Measurements from ENCODE around the gene GLYATL1.

The GLYATL1 gene

GRCh38 chr11:58926251-58926650, 13.0 kb upstream of the GLYATL1 start:
- FAIRE-seq (no peak), DNase-seq (ENCODE audit: insufficient read length, low spot score) (no peak)

- FAIRE-seq (no peak), DNase-seq (ENCODE audit: insufficient read length, low spot score) (no peak)
Observed at GRCh38 chr11:58926695-58927094, 12.6 kb upstream of the GLYATL1 start.

GRCh38 chr11:58927393-58928106, 11.7 kb upstream of the GLYATL1 start:
- FAIRE-seq (no peak), DNase-seq (ENCODE audit: insufficient read length, low spot score) (no peak)

DNA sequence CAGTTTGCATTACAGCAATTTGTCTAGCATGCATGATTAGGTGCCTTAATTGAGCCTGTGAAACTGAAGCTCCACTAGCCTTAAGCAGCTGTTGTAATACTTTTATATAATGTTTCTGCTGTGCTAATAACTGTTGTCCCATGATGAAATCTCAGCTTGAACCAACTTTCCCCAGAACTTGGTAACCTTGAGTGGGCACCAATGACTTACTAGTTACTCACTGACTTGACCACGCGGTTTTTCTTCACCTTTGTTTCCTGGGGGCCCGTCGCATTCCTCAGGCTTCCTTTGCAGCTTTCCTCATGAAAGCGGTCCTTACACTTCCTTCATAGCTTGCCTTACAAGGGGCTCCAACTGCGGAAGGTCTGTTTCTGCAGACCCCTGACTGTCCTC, 11.2 kb upstream of the GLYATL1 start:
- FAIRE-seq (no peak), DNase-seq (ENCODE audit: insufficient read length, low spot score) (no peak)

DNA sequence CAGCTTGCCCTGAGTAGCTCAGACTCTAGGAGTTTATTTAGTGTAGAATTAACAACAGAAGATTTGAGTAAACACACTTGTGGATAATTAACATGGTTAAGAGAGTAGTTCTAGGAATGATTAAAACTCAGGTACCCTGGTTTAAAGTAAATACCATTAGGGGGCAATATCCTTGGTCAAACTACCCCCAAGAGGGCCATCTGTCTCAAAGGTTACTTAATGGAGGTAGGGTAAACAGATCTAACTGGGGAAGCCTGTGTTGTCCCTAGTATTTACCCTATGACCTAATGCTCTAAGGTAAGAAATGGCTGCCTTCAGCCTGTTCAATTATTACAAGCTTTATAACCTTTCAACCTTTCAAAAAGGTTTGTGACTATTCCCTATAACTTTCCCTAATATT, 10.6 kb upstream of the GLYATL1 start:
- FAIRE-seq (no peak), DNase-seq (ENCODE audit: insufficient read length, low spot score) (no peak)

GRCh38 chr11:58930926-58931325, 8.4 kb upstream of the GLYATL1 start:
- FAIRE-seq = no peak
- DNase-seq (ENCODE audit: insufficient read length, low spot score) = no peak

- FAIRE-seq = no peak
- DNase-seq (ENCODE audit: insufficient read length, low spot score) = no peak
Observed at GRCh38 chr11:58933661-58934060, 5.6 kb upstream of the GLYATL1 start.

DNA sequence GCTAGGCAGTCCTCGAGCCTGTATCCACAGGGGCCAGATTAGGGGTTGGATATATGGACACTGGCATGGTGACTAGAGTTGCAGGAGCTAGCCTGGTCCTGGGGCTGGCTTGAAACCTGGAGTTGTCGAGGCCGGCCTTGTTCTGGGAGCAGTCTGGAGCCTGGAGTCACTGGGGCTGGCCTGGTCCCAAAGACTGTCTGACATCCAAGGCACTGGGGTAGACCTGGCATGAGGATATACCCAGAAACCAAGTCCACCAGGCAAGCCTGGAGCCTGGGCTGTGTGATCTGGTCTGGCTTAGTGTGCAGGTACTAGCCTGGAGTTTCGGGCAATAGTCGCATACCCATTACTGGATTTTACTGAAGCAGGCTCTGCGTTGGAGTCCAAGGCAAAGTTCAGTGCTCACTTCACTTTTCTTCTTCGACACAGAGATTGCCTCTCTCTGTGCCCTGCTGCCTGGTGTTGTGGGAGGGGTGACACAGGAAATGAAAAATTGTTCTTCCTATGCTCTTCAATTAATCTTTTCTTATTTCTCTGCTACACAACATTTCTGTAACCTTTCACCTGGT, 4.3 kb upstream of the GLYATL1 start:
- no peak for DNase-seq (ENCODE audit: insufficient read length, low spot score)
- FAIRE-seq = no peak

DNA sequence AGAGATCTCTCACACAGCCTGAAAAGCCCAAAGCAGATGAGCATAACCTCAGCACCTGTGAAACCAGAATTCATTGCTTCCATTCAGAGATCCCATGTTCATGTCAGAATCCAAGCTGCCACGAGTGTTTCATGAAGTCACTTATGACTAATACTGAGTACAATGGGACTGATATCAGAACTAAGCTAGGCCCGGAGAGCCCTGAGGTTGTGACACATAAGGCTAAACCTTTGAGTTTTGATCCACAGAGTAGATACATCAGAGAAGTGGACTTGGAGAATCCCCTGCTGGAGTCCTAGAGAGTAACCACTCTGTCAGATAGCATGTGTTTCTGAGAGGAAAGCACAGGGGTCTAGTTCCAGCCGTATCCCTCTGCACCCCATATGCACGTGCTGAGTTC, 890 bp upstream of the GLYATL1 start:
- DNase-seq (ENCODE audit: insufficient read length, low spot score) (no peak), FAIRE-seq (no peak)

- FAIRE-seq = no peak
- no peak for DNase-seq (ENCODE audit: insufficient read length, low spot score)
Observed at GRCh38 chr11:58940028-58940427, 740 bp downstream of the GLYATL1 start.

DNA sequence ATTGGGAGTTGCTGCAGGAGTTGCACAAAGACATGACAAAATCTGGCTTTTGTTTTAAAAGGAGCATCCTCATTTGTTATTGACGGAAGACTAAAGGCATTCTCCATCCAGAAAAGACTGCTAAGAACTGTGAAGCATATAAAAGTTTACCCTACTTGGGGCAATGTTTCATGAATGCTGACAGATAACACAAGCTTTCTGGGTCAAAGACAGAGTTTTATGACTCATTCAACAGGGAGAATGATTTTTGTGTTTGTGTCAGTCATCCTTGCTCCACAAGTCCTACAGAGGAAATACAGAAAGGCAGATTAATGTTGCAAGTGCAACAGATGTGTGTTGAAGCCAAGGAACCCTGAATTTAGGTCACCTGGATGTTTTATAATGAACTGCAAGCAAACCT, 2.5 kb downstream of the GLYATL1 start:
- no peak for FAIRE-seq
- no peak for DNase-seq (ENCODE audit: insufficient read length, low spot score)

DNA sequence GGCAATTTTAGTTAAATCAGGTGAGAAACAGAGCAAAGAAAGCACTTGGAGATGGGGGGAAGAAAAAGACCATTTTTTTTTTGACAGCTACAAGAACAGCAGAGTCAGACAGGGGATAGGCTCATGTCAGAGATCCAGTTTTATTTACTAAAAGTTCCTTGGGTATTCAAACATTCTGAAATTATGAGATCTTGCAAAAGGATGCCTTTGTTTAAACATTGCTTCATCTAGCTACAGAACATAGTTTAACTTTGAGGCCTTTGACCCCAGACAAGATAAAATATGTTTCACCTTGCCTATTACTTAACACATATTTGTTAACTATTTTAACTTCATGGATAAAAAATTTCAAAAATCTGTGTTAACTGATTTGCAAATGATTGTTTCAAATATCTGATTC, 6.4 kb downstream of the GLYATL1 start:
- DNase-seq (ENCODE audit: insufficient read length, low spot score) = no peak
- no peak for FAIRE-seq

GRCh38 chr11:58949184-58949583, 9.9 kb downstream of the GLYATL1 start:
- DNase-seq (ENCODE audit: insufficient read length, low spot score) = no peak
- FAIRE-seq = no peak

GRCh38 chr11:58957922-58958321, 18.6 kb downstream of the GLYATL1 start:
- FAIRE-seq = no peak

GRCh38 chr11:58958500-58958899, 19.2 kb downstream of the GLYATL1 start:
- DNase-seq (ENCODE audit: insufficient read length, low spot score) (no peak), FAIRE-seq (no peak)

More at GRCh38 chr11:58957922-58958321, 18.6 kb downstream of the GLYATL1 start:
- no peak for DNase-seq (ENCODE audit: insufficient read length, low spot score)

DNA sequence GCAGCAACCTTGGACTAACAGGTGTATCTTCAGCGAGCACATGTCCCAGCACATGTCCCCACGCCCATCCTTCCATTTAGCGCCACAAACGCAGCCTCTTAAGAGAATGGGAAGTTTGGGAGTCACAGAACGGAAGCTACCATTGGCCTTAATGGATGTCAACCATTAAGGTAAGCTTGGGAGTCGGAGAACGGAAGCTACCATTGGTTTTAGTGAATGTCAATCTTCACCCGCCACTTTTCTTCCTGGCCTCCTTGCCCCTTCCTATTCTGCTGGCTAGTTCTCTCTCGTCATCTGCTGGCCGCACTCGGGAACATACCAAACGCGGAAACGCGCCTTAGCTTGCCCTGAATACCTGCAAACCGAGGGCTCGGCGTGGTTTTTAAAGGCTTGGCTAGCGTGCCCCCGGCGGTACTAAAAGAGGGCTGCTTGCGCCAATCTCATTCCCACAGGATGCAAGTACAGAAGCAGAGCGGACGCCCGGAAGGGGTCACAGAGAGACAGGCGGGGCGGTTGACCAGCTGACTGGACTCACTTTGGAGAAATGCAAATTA, 24.3 kb downstream of the GLYATL1 start:
- no peak for DNase-seq (ENCODE audit: insufficient read length, low spot score)
- FAIRE-seq = no peak

GRCh38 chr11:58965246-58965985, 26.1 kb downstream of the GLYATL1 start:
- FAIRE-seq = no peak
- no peak for DNase-seq (ENCODE audit: insufficient read length, low spot score)

DNA sequence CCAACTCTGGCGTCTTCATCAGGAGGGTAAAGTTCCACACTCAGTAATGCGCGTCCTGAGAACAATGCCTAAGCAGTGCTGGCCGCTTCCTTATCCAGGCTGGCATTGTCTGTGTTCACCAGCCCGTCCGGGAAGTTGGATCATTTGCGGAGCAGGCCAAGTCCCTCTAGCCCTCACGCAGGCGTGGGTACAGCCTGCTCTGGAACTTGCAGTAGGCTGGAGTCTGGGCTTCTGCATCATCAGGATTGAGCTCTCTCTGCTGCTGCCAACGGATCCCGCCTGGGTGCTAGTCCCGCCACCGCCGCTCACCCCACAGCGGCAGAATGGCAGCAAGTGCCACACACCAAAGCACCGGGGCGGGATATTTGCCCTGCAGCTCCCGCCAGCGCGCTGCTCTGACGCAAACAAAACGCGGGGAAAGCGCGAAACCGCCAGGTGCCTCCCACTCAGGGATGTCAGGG, 29.0 kb downstream of the GLYATL1 start:
- DNase-seq (ENCODE audit: insufficient read length, low spot score) (no peak), FAIRE-seq (no peak)

GRCh38 chr11:58977470-58977869, 38.2 kb downstream of the GLYATL1 start:
- FAIRE-seq (no peak), DNase-seq (ENCODE audit: insufficient read length, low spot score) (no peak)

- DNase-seq (ENCODE audit: insufficient read length, low spot score) (no peak), FAIRE-seq (no peak)
Observed at GRCh38 chr11:58979222-58979621, 39.9 kb downstream of the GLYATL1 start.

DNA sequence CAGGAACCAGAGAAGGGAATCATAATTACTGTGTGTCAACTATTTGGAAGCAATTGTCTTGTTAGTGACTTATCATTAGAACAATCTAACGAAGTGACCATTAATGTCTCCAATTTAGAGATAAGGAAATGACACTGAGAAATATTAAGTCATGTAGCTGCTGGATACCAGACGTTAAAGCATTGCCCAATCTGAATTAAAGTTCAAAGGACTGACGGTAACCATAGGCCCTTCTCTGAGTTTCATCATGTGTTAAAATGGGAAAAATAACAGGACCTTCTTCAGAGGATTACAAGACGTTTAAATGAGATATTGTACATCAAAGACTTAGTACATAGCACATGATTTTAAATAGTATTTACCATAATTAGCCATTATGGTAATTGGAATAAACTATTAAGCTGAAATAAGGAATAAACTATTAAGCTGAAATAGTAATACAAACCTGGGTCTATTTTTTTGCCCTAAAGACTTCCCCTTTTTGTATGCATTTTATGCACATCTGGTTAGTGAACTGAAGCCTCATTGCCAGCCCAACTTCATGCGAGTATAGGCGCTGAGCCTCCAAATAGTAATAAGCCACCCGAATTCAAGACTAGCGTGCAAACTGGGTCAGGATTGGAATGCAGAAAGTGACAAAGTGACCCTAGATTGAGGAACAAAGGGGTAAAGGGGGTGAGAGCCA, 41.0 kb downstream of the GLYATL1 start:
- FAIRE-seq (no peak), DNase-seq (ENCODE audit: insufficient read length, low spot score) (no peak)
